SK-N-DZ (cell line): ENCODE data around the gene ANAPC5.
"Not testable (repeated sequence)": the region's sequence is repeated elsewhere in the genome, so short reads cannot be mapped to it uniquely, and the experiment has no call there.

Experiments
- DNase-seq: peaks from one replicate; pipeline ENCODE4 v3.0.0-alpha.2; 2015; ENCODE audit warnings: low spot score

The ANAPC5 gene

DNA sequence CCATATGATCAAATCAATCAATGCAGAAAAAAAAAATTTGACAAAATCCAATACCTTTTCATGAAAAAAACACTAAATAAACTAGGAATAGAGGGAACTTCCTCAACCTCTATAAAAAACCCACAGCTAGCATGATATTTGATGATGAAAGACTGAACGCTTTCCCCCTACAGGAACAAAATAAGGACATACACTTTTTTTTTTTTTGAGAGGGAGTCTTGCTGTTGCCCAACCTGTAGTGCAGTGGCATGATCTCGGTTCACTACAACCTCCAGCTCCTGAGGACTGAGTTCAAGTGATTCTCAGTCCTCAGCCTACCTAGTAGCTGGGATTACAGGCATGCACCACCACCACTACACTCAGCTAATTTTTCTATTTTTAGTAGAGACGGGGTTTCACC is 37.8 kb downstream of the ANAPC5 start:
- no peak for DNase-seq

DNA sequence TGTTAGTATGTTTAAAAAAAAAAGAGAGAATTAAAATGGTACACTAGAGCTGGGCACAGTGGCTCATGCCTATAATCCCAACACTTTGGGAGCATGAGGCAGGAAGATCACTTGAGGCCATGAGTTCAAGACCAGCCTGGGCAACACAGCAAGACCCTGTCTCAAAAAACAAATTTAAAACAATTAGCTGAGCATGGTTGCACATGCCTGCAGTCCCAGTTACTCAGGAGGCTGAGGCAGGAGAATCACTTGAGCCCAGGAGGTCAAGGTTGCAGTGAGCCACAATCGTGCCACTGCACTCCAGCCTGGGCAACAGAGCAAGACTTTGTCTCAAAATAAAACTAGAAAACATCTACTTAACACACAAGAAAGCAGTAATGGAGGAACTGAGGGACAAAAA is 42.0 kb downstream of the ANAPC5 start:
- not testable (repeated sequence) for DNase-seq

- DNase-seq: not testable (repeated sequence)
Observed at GRCh38 chr12:121307397-121307796, 44.8 kb downstream of the ANAPC5 start.

- DNase-seq: no peak
Observed at GRCh38 chr12:121304306-121304705, 47.9 kb downstream of the ANAPC5 start.

DNA sequence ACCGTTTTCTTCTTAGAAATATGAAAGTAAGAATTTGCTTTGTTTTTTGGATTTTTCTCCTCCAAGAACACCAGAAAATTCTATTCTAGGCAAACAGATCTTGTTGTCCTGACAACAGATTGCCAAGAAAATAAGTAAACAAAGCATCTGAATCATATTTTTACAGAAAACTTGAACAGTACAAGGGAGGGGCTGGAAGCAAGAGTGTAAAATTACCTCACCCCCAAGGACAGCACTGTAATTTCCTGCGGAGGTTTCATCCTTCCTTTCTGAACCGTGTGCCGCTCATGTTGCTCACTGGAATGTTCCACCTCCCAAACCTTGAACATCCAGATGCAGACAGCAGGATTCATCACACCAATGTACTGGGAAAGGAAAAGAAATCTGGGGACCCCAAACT is 50.3 kb downstream of the ANAPC5 start:
- no peak for DNase-seq

DNA sequence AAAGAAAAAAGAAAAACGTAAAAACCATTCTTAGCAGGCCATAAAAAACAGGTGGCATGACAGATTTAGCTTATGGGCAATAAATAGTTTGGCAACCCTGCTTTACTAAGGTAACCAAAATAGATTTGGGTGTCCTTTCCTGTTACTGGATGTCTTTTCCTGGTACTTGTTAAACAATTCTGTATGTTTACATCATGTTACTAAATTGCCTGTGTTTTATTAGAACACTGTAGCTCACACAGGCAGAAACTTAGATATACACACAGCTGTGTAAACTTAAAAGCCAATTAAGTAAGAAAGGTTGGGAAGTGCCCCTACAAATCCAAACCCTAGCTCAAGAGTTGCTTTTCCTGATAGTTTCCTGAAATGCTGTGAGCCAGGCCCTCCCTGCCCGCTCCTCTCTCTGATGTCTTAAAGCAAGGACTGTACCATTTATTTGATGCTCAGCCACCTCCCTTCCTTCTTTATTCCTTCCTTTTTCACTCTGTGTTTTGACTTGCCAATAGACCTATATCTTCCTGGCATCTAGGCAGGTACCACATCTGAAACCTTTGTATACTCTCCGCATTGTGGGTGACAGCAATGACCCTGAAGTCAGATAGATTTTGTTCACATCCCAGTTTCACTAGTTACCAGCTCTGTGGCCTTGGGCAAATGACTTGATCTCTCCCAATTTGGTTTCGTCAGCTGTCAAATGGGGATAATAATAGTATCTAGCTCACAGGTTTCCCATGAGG is 52.0 kb downstream of the ANAPC5 start:
- DNase-seq: no peak

GRCh38 chr12:121299662-121300061 is 52.5 kb downstream of the ANAPC5 start:
- DNase-seq: no peak

GRCh38 chr12:121298411-121298810 is 53.8 kb downstream of the ANAPC5 start:
- DNase-seq: not testable (repeated sequence)

- DNase-seq: peak; percentile 79
Observed at GRCh38 chr12:121297435-121297991, 54.7 kb downstream of the ANAPC5 start.

GRCh38 chr12:121296618-121297434 is 55.4 kb downstream of the ANAPC5 start, which contains the start of gene CAMKK2:
TSS of gene CAMKK2 (minus strand) at chr12:121296709. CDS start at chr12:121274526, 22,183 bp downstream.
- peak; percentile 87 for DNase-seq

GRCh38 chr12:121295746-121296617 is 56.2 kb downstream of the ANAPC5 start:
- peak; percentile 36 for DNase-seq

DNA sequence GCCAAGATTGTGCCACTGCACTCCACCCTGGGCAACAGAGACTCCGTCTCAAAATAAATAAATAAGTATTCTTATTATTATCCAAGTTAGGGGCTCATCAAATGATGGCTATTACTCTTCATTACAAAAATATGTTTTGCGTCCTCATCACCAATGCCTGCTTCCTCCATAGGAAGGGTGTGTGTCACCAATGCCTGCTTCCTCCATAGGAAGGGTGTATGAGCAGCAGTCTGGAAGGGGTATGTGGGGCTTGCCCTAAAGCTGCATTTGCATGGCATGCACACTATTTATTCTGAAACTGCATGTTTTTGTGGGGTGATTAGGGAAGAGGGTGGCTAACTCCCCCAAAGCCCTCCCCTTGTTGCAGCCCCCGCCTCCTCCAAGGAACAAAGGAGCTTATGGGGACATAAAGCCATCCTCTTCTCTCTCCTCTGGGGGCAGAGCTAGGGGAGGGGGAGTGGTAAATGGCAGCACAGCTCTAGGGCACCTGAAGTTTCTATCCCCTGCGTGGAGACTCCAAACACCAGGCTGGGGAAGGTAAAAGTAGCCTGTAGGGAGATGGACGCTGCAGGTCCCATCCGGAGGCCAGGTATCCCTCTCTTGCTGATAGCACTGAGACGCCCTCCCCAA is 57.0 kb downstream of the ANAPC5 start:
- peak; percentile 41 for DNase-seq

DNA sequence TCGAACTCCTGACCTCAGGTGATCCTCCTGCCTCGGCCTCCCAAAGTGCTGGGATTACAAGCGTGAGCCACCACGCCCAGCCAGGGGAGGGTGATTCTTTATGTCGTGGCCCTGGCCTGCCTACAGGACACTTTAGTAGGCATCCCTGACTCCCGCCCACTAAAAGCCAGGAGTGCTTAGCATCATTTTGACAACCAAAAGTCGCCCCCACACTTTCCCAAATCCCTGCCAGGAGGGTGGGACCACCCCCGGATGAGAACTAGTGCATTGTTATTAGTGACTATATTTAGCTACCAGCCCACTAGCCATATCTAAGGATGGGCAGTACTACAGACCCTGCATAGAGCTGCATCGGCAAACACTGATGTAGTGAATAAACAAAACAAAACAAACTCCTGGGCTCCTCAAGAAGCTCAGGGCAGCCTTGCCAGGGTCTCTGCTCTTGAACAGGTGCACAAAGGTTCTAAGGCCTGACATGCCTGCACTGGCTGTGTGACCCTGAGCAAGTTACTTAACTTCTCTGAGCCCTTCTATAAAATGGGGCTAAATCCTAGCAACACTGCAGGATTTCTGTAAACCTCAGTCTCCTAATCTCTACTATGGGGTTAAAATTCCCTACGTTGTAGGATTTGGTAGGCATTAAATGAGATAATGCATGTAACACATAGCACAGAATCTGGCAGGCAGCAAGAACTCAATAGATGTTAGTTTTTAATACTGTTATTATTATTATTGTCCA is 57.9 kb downstream of the ANAPC5 start:
- no peak for DNase-seq

DNA sequence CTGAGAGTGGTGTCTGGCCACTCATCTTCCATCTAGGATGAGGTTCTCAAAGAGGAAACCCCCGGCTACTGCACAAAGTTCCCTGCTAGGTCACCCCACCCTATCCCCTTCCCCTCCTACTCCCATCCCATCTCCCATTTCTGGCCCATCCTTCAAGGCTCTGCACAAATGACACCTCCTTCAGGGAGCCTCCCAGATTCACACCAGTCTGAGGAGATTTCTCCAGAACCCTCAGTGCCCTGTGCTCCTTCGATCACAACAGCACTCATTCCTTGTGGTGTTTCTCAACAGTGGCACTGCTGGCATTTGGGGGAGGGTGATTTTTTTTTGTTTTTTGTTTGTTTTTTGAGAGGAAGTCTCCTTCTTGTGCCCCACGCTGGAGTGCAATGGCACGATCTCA is 58.6 kb downstream of the ANAPC5 start:
- no peak for DNase-seq

- no peak for DNase-seq
Observed at GRCh38 chr12:121290410-121290809, 61.8 kb downstream of the ANAPC5 start.

DNA sequence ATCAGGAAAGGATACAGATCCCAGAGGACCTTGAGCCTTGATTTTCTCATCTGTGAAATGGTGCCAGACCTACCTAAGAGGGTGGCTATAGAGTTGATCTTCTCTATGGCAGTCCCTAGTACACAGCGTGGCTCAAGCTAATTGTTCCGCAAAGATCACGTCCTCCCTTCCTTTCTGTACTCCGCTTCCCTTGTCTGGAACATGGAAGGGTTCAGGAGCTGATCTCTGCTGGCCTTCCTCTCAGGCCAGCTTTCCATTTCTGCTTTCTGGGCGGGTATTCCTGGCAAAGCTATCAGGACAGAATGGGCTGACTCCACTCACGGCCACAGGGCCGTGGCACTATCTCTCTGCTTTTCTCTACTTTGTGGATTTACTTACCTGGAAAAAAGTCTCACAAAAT is 62.2 kb downstream of the ANAPC5 start:
- no peak for DNase-seq

DNA sequence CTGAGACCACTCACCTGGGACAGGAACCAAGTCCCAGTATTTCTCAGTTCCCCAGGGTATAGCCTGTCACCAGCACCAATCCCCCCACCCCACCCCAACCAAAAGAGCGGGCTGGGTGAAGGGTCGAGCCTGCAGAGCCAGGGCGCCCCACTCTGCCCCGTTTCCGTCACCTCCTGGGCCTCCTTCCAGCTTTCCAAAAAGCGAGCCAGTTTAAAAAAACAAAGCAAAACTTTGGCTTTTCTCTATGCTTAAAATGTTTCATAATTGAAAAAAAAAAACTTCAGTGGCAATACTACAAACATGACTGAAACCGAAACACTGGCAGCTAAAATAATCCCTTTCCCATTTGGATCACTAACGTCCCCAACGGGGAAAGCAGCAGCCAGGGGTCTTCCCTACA is 63.2 kb downstream of the ANAPC5 start:
- DNase-seq: no peak

- DNase-seq: no peak
Observed at GRCh38 chr12:121288158-121288845, 63.9 kb downstream of the ANAPC5 start.

GRCh38 chr12:121287267-121287954 is 64.8 kb downstream of the ANAPC5 start:
- no peak for DNase-seq
